Measurements from ENCODE around the gene CDCA3.

Gene CDCA3

DNA sequence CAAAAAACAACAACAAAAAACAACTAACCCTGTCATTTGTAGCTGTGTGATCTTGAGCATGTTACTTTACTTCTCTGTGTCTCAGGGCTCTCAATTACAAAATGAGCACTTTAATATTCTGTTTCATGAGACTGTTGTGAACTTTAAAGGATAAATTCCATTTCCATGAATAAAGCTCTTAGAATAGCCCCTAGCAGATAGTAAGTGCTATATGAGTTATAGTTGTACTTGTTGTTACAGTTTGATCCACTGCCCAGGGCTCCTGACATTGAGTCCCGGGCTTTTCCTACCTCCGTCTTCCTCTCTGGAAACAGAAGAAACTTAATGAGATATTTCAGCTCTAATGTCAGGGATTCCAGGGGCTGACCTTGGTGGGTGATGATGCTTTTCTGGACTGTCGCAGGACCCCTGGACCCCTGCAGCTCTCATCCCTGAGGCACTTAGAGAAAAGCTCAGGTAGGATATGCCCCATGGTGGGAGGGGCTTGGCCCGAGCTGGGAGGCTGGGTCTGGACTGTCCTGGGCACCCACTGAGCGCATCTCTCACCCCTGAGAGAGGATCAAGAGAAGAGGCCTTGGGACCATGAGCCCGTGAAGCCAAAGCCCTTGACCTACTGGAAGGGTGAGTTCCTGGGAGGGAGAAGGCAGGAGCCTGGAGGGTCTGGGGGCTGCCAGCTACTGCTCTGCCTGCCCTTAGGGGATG is 17.7 kb downstream of the CDCA3 start:
- in situ Hi-C loops (cut with MboI; ENCODE audit: low sequenced_read_pairs): no loop called here

- in situ Hi-C loops (cut with MboI; ENCODE audit: low sequenced_read_pairs): no loop called here
Observed at GRCh38 chr12:6832125-6832524, 19.0 kb downstream of the CDCA3 start.

DNA sequence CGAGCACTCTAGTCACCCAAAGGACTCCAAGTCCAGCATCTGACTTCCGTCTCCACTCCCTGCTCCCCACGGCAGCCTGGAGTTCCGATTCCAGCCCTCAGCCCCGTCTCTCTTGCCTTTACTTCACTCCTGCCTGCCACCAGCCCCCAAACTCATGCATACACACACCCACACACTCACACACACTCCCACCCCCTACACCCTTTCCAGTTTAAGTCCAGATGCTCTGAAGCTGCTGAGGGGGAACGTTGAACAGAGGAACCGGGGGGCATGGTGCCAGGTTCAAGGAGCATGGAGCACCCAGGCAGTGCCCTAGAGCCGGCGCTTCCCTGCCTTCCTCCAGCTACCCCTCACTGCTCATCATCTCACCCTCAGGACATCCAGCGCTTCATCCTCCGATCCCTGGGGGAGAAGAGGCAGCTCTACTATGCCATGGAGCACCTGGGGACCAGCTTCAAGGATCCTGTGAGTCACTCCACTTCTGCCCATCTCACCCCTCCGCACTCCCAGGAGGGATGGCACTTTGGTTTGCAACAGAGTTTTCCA is 19.6 kb downstream of the CDCA3 start:
- in situ Hi-C loops (cut with MboI; ENCODE audit: low sequenced_read_pairs): no loop called here

GRCh38 chr12:6830999-6831398 is 20.1 kb downstream of the CDCA3 start:
- in situ Hi-C loops (cut with MboI; ENCODE audit: low sequenced_read_pairs): no loop called here

GRCh38 chr12:6830286-6830890 is 20.7 kb downstream of the CDCA3 start:
- in situ Hi-C loops (cut with MboI; ENCODE audit: low sequenced_read_pairs): no loop called here

DNA sequence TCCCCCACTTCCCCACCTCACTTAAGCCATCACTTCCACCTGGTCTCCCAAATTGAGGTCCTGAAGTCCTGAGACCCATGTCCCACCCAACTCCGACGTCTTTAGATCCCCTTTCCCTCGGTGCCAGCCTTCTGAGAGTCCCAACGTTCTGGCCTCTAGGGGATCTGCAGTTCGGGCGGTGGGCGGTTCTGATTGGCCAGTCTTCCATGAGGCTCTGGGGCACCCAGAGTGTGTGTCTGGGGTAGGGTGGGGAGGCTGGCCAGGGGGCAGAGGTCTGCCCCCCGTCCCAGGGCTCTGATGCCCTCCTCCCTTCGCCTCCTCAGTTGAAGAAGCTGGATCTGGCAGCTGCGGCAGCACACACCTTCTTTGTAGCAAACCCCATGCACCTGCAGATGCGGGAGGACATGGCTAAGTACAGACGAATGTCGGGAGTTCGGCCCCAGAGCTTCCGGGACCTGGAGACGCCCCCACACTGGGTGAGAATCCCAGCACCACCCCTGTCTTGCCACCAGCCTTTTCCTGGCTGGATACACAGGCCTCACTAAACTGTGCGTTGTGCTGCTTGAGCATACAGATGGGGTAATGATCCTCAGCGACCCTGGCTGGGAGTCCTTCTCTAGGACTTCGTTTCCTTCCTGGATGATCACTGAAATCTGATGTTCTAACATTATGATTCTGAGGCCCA is 21.4 kb downstream of the CDCA3 start:
- in situ Hi-C loops (cut with MboI; ENCODE audit: low sequenced_read_pairs): loop anchor here (10.0 kb wide), 1 partner anchor 75 kb away; the partner anchor contains the start of gene MLF2

DNA sequence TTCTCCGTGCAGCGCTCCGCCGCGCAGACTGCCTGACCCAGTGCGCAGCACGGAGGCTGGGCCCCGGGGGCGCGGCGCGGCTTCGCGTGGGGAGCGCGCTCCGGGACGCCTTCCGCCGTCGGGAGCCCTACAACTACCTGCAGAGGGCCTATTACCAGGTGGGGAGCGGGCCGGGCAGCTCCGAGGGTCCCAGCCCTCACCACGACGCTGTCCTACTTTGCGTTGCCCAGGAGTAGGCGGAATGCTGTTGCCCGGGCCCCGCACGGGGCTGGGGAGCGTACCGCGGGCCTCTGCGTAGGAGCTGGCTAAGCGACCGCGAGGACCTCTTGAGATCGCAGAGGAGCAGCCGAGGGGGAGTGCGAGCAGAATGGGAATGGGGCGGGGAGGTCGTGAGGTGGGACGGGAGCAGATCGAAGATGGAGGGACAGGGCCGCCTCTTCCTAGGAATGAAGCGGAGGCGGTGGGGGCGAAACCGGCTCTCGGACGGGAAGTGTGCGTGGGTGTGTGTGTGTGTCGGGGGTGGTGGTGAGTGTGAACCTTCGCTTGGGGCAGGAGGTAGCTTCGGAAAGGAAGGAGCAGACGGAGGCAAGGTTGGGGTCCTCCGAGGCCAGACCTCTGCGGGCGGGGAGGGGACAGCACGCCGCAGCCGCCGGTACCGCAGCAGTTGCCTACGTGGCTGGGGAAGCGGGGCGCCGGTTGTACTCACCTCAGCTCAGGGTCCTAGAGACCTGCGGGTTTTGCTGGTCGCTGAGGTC is 22.1 kb downstream of the CDCA3 start:
- in situ Hi-C loops (cut with MboI; ENCODE audit: low sequenced_read_pairs): loop anchor here (10.0 kb wide), 1 partner anchor 74 kb away; the partner anchor contains the start of gene MLF2

DNA sequence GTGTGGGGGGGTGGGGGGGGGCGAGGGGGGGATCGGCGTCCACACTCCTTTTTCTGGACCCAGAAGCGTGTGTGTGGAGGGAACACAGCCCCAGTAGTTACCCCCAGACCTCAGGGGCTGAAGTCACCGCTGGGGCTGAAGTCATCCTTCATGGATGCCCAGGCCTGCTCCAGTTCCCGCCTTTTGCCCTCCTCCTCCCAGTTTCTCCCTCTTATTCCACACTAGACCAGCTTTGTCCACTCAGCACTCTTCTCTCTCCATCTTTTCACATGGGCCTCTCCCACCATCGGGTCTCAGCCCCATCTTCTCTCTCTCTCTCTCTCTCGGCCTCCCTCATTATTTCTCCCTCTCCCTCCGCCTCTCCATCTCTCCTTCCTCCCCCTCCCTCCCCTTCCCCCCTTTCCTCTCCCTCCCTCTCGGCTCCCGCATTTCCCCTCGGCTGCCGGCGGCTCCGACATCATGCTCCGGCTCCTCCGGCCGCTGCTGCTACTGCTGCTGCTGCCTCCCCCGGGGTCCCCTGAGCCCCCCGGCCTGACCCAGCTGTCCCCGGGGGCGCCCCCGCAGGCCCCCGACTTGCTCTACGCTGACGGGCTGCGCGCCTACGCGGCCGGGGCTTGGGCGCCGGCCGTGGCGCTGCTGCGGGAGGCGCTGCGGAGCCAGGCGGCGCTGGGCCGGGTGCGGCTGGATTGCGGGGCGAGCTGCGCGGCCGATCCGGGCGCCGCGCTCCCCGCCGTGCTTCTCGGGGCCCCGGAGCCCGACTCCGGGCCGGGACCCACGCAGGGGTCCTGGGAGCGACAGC is 22.9 kb downstream of the CDCA3 start, which contains the start of gene P3H3:
Gene P3H3, plus strand, starts transcription at position 426 of the 799 bp plus-strand sequence. Its CDS starts 34 bp downstream, at position 460.
- in situ Hi-C loops (cut with MboI; ENCODE audit: low sequenced_read_pairs): loop anchor here (10.0 kb wide), 1 partner anchor 73 kb away; the partner anchor contains the start of gene MLF2

- in situ Hi-C loops (cut with MboI; ENCODE audit: low sequenced_read_pairs): loop anchor here (10.0 kb wide), 1 partner anchor 73 kb away; the partner anchor contains the start of gene MLF2
Observed at GRCh38 chr12:6827437-6827911, 23.6 kb downstream of the CDCA3 start.

DNA sequence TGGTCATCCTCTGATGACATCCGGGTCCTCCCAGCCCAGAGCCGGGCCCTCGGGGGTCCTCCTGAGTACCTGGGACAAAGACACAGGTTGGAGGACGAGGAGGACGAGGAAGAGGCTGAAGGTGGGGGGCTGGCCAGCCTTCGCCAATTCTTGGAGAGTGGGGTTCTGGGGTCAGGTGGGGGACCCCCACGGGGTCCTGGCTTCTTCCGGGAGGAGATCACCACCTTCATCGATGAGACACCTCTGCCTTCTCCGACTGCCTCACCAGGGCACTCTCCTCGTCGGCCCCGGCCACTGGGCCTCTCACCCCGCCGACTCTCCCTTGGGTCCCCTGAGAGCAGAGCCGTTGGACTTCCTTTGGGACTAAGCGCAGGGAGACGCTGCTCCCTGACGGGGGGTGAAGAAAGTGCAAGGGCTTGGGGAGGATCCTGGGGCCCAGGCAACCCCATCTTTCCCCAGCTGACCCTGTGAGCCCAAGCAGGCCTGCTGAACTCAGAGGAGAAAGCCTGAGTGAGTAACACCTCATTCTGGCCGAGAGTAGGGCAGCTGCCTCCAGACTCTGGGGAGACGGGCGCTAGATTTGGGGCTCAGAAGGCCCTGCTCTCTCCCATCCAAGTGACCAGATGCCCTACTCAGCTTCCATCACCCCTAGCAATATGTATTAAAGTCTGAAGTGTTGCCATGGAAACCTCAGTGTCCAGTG is 24.2 kb downstream of the CDCA3 start:
- in situ Hi-C loops (cut with MboI; ENCODE audit: low sequenced_read_pairs): loop anchor here (10.0 kb wide), 1 partner anchor 72 kb away; the partner anchor contains the start of gene MLF2

DNA sequence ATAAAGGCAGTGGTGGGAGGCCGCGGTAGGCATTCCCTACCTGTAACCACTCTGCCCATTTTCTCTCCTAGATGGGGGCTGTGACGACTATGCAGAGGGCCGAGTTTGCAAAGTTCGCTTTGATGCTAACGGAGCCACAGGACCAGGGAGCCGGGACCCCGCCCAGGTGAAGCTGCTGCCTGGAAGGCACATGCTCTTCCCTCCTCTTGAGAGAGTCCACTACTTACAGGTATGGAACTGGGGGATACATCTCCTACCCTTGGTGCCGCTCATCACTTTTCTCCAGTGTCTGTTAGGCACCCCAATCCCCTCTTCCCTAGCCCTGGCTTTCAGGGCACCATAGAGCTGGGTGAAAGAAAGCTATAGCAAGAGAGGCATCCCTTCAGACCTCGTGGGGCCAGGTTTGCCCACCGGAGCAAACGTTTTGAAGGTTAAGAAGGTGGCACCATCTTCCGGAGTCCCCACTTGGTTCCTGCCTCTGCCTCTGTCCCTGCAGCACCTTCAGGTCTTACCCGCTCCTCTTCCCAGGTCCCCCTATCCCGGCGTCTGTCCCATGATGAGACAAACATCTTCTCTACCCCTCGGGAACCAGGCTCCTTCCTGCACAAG is 24.9 kb downstream of the CDCA3 start:
- in situ Hi-C loops (cut with MboI; ENCODE audit: low sequenced_read_pairs): loop anchor here (10.0 kb wide), 1 partner anchor 71 kb away; the partner anchor contains the start of gene MLF2

- in situ Hi-C loops (cut with MboI; ENCODE audit: low sequenced_read_pairs): loop anchor here (10.0 kb wide), 1 partner anchor 71 kb away; the partner anchor contains the start of gene MLF2
Observed at GRCh38 chr12:6825398-6826124, 25.5 kb downstream of the CDCA3 start.

- in situ Hi-C loops (cut with MboI; ENCODE audit: low sequenced_read_pairs): loop anchor here (10.0 kb wide), 1 partner anchor 70 kb away; the partner anchor contains the start of gene MLF2
Observed at GRCh38 chr12:6824901-6825381, 26.1 kb downstream of the CDCA3 start.

DNA sequence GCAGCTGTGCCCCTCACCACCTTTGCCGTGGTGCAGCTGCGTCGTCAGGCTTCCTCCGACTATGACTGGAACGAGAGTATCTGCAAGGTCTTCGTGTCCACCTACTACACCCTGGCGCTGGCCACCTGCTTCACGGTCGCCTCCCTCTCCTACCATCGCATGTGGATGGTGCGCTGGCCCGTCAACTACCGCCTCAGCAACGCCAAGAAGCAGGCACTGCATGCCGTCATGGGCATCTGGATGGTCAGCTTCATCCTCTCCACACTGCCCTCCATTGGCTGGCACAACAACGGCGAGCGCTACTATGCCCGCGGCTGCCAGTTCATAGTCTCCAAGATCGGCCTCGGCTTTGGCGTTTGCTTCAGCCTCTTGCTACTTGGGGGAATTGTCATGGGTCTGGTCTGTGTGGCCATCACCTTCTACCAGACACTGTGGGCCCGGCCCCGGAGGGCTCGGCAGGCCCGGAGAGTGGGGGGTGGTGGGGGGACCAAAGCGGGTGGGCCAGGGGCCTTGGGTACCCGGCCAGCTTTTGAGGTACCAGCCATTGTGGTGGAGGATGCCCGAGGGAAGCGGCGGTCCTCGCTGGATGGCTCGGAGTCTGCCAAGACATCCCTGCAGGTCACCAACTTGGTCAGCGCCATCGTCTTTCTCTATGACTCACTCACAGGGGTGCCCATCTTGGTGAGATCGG is 26.9 kb downstream of the CDCA3 start:
- in situ Hi-C loops (cut with MboI; ENCODE audit: low sequenced_read_pairs): loop anchor here (10.0 kb wide), 1 partner anchor 69 kb away; the partner anchor contains the start of gene MLF2

- in situ Hi-C loops (cut with MboI; ENCODE audit: low sequenced_read_pairs): loop anchor here (10.0 kb wide), 1 partner anchor 69 kb away; the partner anchor contains the start of gene MLF2
Observed at GRCh38 chr12:6823182-6824084, 27.7 kb downstream of the CDCA3 start.
